ENCODE measurements around the gene PAGE4. TPM values are rescaled to one million over a fixed set of nuclear protein-coding genes. Genes with fewer than 3 reads are reported as not detected.

PAGE4 gene
- total RNA-seq, 2 experiments from 2014 or later = not detected

DNA sequence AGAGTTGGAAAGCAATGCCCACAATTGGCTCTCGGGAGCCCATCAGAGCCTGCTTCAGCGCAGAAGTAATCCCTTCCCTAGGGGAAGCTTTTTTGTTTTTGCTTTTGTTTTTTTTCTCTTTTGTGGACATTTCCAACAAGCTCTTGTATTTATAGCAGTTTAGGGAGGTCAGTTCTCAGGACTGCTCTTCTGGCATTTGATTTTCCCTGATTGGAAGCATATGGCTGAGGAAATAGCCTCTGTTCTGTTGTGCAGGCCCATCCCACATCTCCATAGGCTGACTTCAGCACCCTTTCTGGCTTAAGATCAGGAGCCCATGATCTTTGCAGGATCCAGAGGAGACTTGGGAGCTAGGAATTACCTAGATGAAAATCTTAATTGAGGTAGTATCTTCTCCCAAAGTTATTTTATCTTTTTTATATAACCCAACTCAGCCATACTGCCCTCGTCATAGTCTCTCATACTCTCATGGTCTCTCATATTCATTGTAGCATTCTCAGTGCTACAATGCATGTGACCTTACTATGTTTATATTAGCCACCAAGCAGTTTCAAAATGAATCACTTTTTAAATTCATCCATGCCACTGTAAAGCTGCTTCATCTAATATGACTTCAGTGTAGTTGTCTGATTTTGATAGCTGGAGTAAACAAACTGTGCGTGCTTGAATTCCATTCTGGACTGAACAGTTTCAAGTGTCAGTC is 16.7 kb downstream of the PAGE4 start:
- Histone ChIP-seq H3K27ac (ENCODE audit: low read depth, low read length, poor library complexity, severe bottlenecking) (no peak overlapping the region), H4K20me1 (ENCODE audit: insufficient read depth, low read length) (no peaks in the 10 kb centered on the region), H3K36me3 (ENCODE audit: insufficient read depth, low read length) (no peaks in the 10 kb centered on the region), H3K9me3 (ENCODE audit: low read length) (no peaks in the 10 kb centered on the region), H3K4me3 (ENCODE audit: low read depth, low read length, poor library complexity, severe bottlenecking) (no peak overlapping the region), H3K79me2 (ENCODE audit: insufficient read depth, low read depth, low read length) (no peaks in the 10 kb centered on the region), H3K4me2 (ENCODE audit: low read length) (no peak overlapping the region), H3K4me1 (ENCODE audit: insufficient read depth, low read length, poor library complexity, severe bottlenecking) (no peaks in the 10 kb centered on the region), H2AFZ (ENCODE audit: low read length) (no peak overlapping the region), H3K9me2 (ENCODE audit: insufficient read depth, low read length) (no peaks in the 10 kb centered on the region)
- DNase-seq (ENCODE audit: low spot score) = no peak
- ChIA-PET CTCF (ENCODE audit: unreplicated experiment) (no interaction called here), POLR2A (no interaction called here)
- no TSS peak for BruUV-seq (replicated peaks)
- intact Hi-C loops (cut with micrococcal nuclease; ENCODE audit: unreplicated experiment) = no loop called here
- TF ChIP-seq, protein P1, sequence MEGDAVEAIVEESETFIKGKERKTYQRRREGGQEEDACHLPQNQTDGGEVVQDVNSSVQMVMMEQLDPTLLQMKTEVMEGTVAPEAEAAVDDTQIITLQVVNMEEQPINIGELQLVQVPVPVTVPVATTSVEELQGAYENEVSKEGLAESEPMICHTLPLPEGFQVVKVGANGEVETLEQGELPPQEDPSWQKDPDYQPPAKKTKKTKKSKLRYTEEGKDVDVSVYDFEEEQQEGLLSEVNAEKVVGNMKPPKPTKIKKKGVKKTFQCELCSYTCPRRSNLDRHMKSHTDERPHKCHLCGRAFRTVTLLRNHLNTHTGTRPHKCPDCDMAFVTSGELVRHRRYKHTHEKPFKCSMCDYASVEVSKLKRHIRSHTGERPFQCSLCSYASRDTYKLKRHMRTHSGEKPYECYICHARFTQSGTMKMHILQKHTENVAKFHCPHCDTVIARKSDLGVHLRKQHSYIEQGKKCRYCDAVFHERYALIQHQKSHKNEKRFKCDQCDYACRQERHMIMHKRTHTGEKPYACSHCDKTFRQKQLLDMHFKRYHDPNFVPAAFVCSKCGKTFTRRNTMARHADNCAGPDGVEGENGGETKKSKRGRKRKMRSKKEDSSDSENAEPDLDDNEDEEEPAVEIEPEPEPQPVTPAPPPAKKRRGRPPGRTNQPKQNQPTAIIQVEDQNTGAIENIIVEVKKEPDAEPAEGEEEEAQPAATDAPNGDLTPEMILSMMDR (conservative IDR thresholded peaks at IDR 0.05; ENCODE audit: low read length) = no peak
- no peak for TF ChIP-seq EZH2phosphoT487 (IDR thresholded peaks at IDR 0.05; ENCODE audit: borderline replicate concordance, low read depth, low read length)

DNA sequence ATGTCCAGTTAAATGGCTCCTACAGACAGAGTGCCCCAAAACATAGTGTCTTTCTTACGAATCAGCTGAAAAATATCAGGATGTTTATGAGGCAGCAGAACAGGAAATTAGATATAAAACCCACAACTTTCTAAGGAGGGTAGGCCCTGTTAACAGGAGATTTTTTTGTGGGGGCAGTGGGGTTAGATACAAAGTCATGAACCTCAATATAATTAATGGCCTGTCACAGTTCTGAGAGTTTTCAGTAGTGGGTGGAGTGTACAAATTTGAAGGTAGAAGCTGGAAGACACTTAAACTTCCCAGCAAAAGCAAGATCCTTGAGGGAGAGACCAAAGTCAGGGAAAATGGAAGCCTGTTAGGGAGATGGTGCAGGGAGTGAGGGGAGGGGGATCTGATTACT is 17.4 kb downstream of the PAGE4 start:
- no peak overlapping the region for H2AFZ ChIP-seq (ENCODE audit: low read length)
- H3K4me1 ChIP-seq (ENCODE audit: insufficient read depth, low read length, poor library complexity, severe bottlenecking) = no peaks in the 10 kb centered on the region
- no peak overlapping the region for H3K4me2 ChIP-seq (ENCODE audit: low read length)
- intact Hi-C loops (cut with micrococcal nuclease; ENCODE audit: unreplicated experiment) = no loop called here
- H3K4me3 ChIP-seq (ENCODE audit: low read depth, low read length, poor library complexity, severe bottlenecking) = no peak overlapping the region
- TF ChIP-seq EZH2phosphoT487 (IDR thresholded peaks at IDR 0.05; ENCODE audit: borderline replicate concordance, low read depth, low read length) = no peak
- no peaks in the 10 kb centered on the region for H3K9me3 ChIP-seq (ENCODE audit: low read length)
- H3K9me2 ChIP-seq (ENCODE audit: insufficient read depth, low read length) = no peaks in the 10 kb centered on the region
- DNase-seq (ENCODE audit: low spot score) = no peak
- ChIA-PET POLR2A (no interaction called here), CTCF (ENCODE audit: unreplicated experiment) (no interaction called here)
- H3K27ac ChIP-seq (ENCODE audit: low read depth, low read length, poor library complexity, severe bottlenecking) = no peak overlapping the region
- no TSS peak for BruUV-seq (replicated peaks)
- no peaks in the 10 kb centered on the region for H3K79me2 ChIP-seq (ENCODE audit: insufficient read depth, low read depth, low read length)
- no peaks in the 10 kb centered on the region for H4K20me1 ChIP-seq (ENCODE audit: insufficient read depth, low read length)
- no peaks in the 10 kb centered on the region for H3K36me3 ChIP-seq (ENCODE audit: insufficient read depth, low read length)

DNA sequence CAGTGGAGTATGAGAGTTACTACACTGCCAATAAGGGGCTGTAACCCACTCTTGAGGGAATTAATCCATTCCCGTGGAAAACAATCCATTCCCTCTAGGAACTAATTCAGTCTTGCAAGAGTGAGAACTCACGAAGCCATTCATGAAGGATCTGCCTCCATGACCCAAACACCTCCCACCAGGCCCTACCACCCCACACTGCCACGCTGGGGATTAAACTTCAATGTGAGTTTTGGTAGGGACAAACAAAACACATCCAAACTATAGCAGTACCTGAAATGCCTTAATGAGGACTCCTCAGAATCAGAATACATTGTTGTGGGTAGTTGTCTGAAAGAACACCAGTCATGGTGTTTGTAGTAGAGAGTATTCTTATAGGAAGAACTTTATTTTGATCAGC is 19.2 kb downstream of the PAGE4 start:
- CTCF ChIA-PET (ENCODE audit: unreplicated experiment) = no interaction called here
- H2AFZ ChIP-seq (ENCODE audit: low read length) = no peak overlapping the region
- intact Hi-C loops (cut with micrococcal nuclease; ENCODE audit: unreplicated experiment) = no loop called here

More for the DNA sequence above, 19.2 kb downstream of the PAGE4 start:
- no TSS peak for BruUV-seq (replicated peaks)
- Histone ChIP-seq H3K36me3 (ENCODE audit: insufficient read depth, low read length) (no peaks in the 10 kb centered on the region), H3K79me2 (ENCODE audit: insufficient read depth, low read depth, low read length) (no peaks in the 10 kb centered on the region), H3K9me2 (ENCODE audit: insufficient read depth, low read length) (no peaks in the 10 kb centered on the region), H4K20me1 (ENCODE audit: insufficient read depth, low read length) (no peaks in the 10 kb centered on the region), H3K4me1 (ENCODE audit: insufficient read depth, low read length, poor library complexity, severe bottlenecking) (no peaks in the 10 kb centered on the region), H3K4me2 (ENCODE audit: low read length) (no peak overlapping the region), H3K4me3 (ENCODE audit: low read depth, low read length, poor library complexity, severe bottlenecking) (no peak overlapping the region), H3K27ac (ENCODE audit: low read depth, low read length, poor library complexity, severe bottlenecking) (no peak overlapping the region), H3K9me3 (ENCODE audit: low read length) (no peaks in the 10 kb centered on the region)
- POLR2A ChIA-PET = no interaction called here
- DNase-seq (ENCODE audit: low spot score) = no peak
- TF ChIP-seq, protein P1 (conservative IDR thresholded peaks at IDR 0.05; ENCODE audit: low read length) = no peak
- TF ChIP-seq EZH2phosphoT487 (IDR thresholded peaks at IDR 0.05; ENCODE audit: borderline replicate concordance, low read depth, low read length) = no peak
